GM18499 (cell line): ENCODE results near the gene RBM5.

Experiments
- ATAC-seq: cut with Tn5 transposase; IDR thresholded peaks from one replicate; pipeline ENCODE4 v1.9.1; 2021; ENCODE audit warnings: moderate number of reproducible peaks; ENCODE audit not compliant: insufficient read depth, unreplicated experiment

Gene RBM5

GRCh38 chr3:50137531-50137930 lies 48.8 kb downstream of the RBM5 start:
- ATAC-seq, result no peak

DNA sequence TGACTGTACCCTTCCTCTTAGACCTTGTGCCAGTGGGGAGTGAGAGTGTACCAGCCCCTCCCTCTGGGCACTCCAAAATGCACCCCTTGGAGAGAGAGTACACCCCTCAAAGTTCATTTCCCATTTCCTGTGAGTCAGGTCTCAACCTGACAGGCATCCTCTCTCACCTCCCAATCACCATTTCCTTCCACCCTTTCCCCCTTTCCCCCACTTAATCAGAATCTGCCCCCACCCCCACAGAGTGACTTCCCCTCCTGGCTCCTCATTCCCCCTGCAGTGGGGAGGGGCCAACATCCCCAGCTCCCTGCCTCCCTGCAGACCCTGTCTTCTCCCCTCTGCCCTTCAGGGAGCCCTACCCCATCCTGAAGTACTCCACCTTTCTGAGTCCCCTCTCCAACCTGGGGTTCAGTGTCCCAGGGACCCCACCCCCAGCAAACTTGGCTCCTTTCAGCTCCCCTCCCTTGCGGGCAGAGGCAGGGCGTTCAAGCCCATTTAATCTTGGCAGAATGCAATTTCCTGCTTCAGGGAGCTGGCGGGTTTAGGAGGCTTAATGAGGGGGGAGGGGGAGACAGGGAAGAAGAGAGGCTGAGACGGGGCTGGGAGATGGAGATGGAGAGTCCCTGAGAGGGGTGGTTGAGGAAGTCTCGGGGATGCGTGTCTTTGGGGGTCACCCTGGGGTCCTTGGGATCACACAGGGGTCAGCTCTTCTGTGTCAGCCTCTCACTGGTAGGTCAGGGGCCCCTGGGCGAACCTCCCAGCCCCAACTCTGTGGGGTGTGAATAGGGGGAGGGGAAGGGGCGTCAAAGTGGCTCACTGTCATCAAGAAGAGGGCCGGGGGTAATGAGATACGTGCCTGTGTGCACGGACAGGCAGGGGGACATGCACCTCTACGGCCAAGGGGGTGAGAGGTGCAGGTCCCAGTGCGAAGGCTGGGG lies 49.8 kb downstream of the RBM5 start:
- ATAC-seq, result no peak

- ATAC-seq, result no peak
Observed at GRCh38 chr3:50139308-50139707, 50.6 kb downstream of the RBM5 start.

- no peak for ATAC-seq
Observed at GRCh38 chr3:50139718-50140423, 51.2 kb downstream of the RBM5 start.

DNA sequence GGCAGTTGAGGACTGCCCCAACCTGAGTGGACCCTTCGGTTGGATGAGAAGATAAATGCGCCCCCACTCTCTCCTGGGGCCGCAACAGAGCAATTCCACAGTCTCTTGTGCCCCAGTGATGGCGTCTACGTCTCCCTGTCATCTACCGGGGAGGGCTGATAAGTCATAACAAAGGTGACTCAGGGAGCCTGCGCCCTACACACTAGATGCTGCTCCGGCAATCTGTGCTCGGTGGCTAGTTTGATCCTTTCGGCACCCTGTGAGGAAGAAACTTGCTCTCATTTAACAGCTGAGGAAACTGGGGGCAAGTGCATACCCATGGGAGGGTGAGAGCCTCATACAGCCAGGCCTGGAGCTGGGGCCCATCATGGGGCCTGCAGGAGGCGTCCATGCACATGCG lies 52.3 kb downstream of the RBM5 start:
- no peak for ATAC-seq

- no peak for ATAC-seq
Observed at GRCh38 chr3:50146316-50146901, 57.7 kb downstream of the RBM5 start.

DNA sequence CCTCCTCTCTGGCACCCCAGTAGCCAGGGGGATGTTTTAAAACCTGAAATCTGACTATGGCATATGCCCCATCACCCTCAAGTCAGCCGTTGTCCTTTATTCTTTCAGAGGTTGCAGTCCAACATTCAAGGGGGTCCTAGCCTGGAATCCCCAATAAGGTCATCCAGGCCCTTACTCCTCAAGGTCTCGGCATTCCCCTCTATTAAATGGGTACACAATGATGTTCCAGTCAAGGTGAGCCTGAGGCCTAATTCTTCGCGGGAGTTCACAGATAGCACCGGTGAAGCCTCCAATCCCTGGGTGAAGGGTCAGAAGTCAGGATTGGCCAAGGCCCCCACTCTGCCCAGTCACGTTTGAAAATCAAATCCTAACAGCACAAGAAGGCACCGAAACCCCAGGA lies 58.3 kb downstream of the RBM5 start:
- ATAC-seq, result no peak

- no peak for ATAC-seq
Observed at GRCh38 chr3:50147447-50147846, 58.7 kb downstream of the RBM5 start.

DNA sequence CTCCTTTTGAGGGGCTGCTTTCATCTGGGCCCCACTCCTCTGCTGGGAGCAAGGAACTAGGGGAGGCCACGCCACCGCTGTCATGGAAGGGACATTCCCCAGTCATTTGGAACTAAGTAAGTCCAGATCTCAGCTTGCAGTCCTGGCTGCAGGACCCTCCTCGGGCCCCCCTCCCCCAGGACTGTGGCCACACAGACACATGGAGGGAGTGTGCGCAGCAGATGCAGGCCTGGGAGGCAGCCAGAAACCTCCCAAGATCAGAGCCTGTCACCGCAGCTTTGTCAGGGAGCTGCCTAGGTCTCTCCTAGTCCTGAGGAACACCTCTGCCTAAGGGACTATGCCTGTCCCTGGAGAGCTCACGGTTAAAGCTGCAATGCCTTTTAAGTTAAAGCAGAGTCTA lies 59.1 kb downstream of the RBM5 start:
- ATAC-seq, result no peak

DNA sequence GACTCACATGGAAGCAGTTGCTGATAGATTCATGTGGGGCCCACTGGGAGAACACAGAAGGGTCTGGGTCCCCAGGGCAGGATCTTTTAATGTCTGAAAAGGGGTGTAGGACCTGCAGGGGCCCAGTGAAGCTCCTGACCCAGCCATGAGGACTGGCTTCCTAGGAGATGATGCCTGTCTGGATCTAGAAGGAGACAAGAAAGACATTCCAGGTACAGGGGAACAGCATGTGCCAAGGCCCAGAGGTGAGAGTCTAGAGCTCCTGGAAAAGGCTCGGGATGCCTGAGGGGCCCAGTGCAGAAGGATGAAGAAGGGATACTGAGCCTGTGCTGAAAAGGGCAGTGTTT lies 61.7 kb downstream of the RBM5 start:
- ATAC-seq, result no peak

- ATAC-seq, result no peak
Observed at GRCh38 chr3:50150863-50151686, 62.4 kb downstream of the RBM5 start.

- no peak for ATAC-seq
Observed at GRCh38 chr3:50151728-50152127, 63.0 kb downstream of the RBM5 start.

DNA sequence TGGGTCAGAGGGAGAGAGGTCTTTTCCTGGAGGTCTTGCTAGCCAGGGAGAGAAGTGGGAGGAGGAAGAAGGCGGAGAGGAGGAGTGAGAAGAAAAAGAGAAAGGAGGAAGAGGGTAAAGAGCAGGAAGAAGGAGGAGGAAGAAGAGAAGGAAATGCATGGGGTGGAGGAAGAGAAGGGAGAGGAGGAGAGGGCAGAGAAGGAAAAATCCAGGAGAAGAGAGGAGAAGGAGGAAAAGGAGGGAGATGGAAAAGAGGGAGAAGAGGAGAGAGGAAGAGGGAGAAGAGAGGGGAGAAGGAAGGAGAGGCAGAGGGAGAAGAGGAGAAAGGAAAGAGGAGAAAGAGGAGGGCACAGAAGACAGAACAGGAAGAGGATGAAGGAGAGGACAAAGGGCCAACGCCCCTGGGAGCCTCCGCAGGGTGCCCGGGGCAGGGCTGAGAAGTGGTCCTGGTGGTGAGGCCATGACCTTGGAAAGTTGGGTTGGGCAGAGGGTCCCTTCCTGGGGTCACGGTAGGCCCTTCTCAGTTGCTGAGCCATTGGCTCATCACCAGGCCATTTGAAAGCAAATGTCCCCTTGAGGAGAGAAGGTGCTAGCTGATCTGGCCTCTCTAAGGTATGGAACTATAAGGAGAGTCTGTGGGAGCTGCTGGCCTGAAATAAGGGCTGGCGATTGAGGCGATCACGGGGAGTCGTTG lies 65.2 kb downstream of the RBM5 start:
- ATAC-seq, result no peak

DNA sequence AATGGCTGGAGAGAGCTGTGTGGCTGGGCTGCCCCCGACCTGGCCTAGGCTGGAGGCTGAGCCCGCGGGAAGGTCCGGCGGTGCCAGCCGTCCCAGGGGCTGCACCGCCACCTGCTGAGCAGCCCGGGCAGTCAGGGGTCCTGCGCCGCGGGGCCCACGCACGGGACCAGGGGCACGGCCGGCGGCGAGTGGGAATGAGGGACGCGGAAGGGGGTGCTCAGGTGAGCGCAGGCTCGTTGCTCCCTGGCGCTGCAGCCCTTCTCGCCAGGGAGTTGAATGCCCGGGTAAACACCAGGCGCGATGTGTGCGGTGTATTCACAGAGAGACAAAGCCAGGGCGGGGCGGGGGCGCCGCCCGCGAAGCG lies 65.7 kb downstream of the RBM5 start:
- no peak for ATAC-seq

GRCh38 chr3:50154840-50155490 lies 66.2 kb downstream of the RBM5 start, which contains the start of gene SEMA3F:
TSS of gene SEMA3F (plus strand) at chr3:50155324. CDS start at chr3:50159623, 4,299 bp downstream.
- no peak for ATAC-seq

DNA sequence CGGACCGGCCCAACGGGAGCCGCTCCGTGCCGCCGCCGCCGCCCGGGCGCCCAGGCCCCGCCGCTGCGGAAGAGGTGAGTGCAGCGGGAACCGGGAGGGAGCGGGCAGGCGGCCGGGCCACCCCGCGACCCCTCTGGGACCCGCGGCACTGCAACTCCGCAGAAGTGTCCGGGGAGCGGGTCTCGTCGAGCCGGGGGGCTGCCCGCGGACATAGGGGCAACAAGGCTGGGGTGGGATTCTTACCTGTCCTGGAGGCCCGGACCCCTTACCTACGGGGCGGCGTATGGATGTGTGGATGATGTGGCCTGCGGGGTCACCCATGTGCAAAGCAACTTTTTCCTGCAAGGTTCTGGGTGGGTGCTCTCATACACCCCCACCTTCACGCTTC lies 66.8 kb downstream of the RBM5 start:
- ATAC-seq, result no peak

DNA sequence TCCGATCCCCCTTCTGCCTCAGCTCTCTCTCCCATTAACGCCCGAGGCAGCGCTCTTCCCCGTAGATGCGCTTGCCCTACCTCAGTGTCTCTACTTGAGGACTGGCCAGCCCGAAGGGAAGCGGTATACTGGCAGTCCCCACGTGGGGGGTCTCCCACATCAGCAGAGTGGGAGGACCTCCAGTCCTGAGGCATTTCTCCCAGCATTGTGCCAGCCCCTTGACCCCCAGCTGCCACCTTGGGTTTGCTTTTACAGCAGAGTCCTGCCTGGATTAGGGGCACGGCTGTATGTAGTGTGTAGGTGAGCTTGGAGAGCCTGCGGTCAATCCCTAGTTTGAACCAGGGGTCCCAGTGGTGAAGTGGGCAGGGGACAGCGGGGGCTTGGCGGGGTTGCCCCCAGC lies 67.2 kb downstream of the RBM5 start:
- no peak for ATAC-seq

DNA sequence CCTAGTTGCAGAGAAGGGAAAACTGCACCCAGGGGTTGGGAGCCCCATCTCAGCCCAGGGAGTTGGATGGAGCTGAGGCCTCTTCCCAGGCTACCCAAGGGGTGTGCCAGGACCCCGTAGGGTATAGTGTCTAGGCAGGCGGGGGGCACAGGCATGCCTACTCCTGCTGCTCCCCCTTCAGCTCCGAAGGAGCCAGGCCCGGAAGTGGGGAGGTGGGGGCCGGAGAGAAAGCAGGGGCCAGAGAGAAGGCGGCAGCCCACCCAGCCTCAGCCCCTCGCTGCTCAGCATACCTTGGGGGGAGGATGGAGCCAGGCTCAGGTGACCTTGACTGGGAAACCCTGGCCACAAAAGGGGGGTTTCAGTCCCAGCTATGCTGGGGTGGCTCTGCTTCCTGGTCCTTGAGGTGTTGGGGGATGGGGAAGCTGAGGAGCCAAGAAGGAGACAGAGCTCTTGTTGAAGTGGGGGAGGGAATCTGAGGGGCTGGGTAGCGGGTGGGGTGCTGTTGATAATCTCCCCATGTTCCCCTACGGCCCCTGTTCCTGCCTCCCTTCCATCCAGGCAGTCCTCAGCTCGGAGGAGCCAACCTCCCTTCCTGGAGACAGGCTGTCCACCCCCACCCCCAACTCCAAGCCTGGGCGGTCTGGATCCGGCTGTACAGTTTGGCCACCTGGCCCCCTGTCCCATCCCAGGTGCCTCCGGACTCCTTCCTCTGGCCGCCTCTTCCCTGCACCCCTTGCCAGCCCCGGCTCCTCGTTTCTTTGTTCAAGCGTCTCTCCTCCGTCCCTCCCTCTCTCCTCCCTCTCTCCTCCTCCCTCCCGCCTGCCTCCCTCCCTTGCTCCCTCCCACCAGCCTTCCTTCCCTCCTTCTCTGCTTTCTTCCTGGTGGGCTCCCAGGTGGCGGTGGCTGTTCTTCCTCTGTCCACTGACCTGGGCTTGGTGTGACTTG lies 68.1 kb downstream of the RBM5 start:
- no peak for ATAC-seq
